ACHN (cell line): ENCODE results near the gene CD44.
A peak's percentile ranks its signal among the peaks of the same experiment; 100 is the strongest.
"Not testable (repeated sequence)": the region's sequence is repeated elsewhere in the genome, so short reads cannot be mapped to it uniquely, and the experiment has no call there.

Source experiments
- DNase-seq: peaks from one replicate; pipeline ENCODE4 v3.0.0-alpha.2; 2015
- in situ Hi-C: cut with HindIII; loops from 2 replicates; pipeline ENCODE4 v1.10.0; 2017; ENCODE audit warnings: low sequenced_read_pairs, low pct_ligation_motif_present, low pct_unique_long_range_greater_than_20kb

Gene CD44

GRCh38 chr11:35138943-35139721 lies at the start of gene CD44:
Gene CD44, plus strand, starts transcription at chr11:35139171. Its CDS starts 133 bp downstream, at chr11:35139304.
- in situ Hi-C loops, result no loop called here
- DNase-seq, result peak; percentile 86

GRCh38 chr11:35089666-35090065 lies 49.3 kb upstream of the CD44 start:
- in situ Hi-C loops, result no loop called here
- no peak for DNase-seq

GRCh38 chr11:35090125-35090524 lies 48.8 kb upstream of the CD44 start:
- in situ Hi-C loops, result no loop called here
- DNase-seq, result no peak

GRCh38 chr11:35090991-35091390 lies 48.0 kb upstream of the CD44 start:
- in situ Hi-C loops, DNase-seq: not testable (repeated sequence)

- DNase-seq, result no peak
- in situ Hi-C loops, result no loop called here
These were observed 42.2 kb upstream of the CD44 start for GRCh38 chr11:35096723-35097122.

- DNase-seq, result no peak
- in situ Hi-C loops, result no loop called here
These were observed 41.0 kb upstream of the CD44 start for GRCh38 chr11:35097814-35098455.

- DNase-seq, result no peak
- in situ Hi-C loops, result no loop called here
These were observed 40.1 kb upstream of the CD44 start for GRCh38 chr11:35098855-35099254.

GRCh38 chr11:35099278-35100012 lies 39.5 kb upstream of the CD44 start:
- DNase-seq, result no peak
- in situ Hi-C loops, result no loop called here

GRCh38 chr11:35100013-35100383 lies 39.0 kb upstream of the CD44 start:
- no peak for DNase-seq
- in situ Hi-C loops, result no loop called here

GRCh38 chr11:35101223-35101622 lies 37.7 kb upstream of the CD44 start:
- no peak for DNase-seq
- in situ Hi-C loops, result no loop called here

- DNase-seq, result no peak
- in situ Hi-C loops, result no loop called here
These were observed 36.7 kb upstream of the CD44 start for GRCh38 chr11:35102267-35102666.

- in situ Hi-C loops, result no loop called here
These were observed 35.4 kb upstream of the CD44 start for GRCh38 chr11:35103366-35104208.

GRCh38 chr11:35104655-35105054 lies 34.3 kb upstream of the CD44 start:
- in situ Hi-C loops, result no loop called here

More at GRCh38 chr11:35103366-35104208, 35.4 kb upstream of the CD44 start:
- DNase-seq, result no peak

GRCh38 chr11:35105319-35106079 lies 33.5 kb upstream of the CD44 start:
- DNase-seq, result no peak
- in situ Hi-C loops, result no loop called here

More at GRCh38 chr11:35104655-35105054, 34.3 kb upstream of the CD44 start:
- no peak for DNase-seq

GRCh38 chr11:35106595-35106994 lies 32.4 kb upstream of the CD44 start:
- no peak for DNase-seq

GRCh38 chr11:35107861-35108260 lies 31.1 kb upstream of the CD44 start:
- DNase-seq, result no peak
- in situ Hi-C loops, result no loop called here

More at GRCh38 chr11:35106595-35106994, 32.4 kb upstream of the CD44 start:
- in situ Hi-C loops, result no loop called here

- DNase-seq, in situ Hi-C loops: not testable (repeated sequence)
These were observed 30.6 kb upstream of the CD44 start for GRCh38 chr11:35108336-35108735.

GRCh38 chr11:35109041-35109440 lies 29.9 kb upstream of the CD44 start:
- in situ Hi-C loops, result no loop called here
- DNase-seq, result no peak
